ENCODE data around the gene NRIP2. TPM values are rescaled to one million over a fixed set of nuclear protein-coding genes. Genes with fewer than 3 reads are reported as not detected.

NRIP2 gene
- total and polyA plus RNA-seq, 10 of the 15 experiments (the other 5 are each of a cell fraction or from before 2014, with no cell fraction given), result 0.04 to 0.83 (median 0.42) TPM; not detected in 7

DNA sequence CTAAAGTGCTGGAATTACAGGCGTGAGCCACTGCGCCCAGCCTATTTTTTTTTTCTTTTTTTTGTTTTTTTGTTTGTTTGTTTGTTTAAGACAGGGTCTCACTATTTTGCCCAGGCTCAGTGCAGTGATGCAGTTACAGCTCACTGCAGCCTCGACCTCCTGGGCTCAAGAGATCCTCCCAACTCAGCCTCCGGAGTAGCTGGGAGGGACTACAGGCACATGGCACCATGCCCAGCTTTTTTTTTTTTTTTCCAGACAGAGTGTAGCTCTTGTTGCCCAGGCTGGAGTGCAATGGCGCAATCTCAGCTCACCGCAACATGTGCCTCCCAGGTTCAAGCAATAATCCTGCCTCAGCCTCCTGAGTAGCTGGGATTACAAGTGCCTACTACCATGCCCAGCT is 28.1 kb downstream of the NRIP2 start:
- TF ChIP-seq ESRRA (IDR thresholded peaks at IDR 0.05; ENCODE audit: low read length) (no peak), ZBED1 (IDR thresholded peaks at IDR 0.05; ENCODE audit: borderline replicate concordance) (no peak), CHD2 (IDR thresholded peaks at IDR 0.05; ENCODE audit: borderline replicate concordance, low read depth, low read length) (no peak), SPI1 (IDR thresholded peaks at IDR 0.05; ENCODE audit: borderline replicate concordance, insufficient read depth, low read depth, low read length) (no peak), MTA3 (IDR thresholded peaks at IDR 0.05; ENCODE audit: borderline replicate concordance, low read length) (no peak), SMAD5 (IDR thresholded peaks at IDR 0.05; ENCODE audit: low read depth) (no peak), BCL11A (IDR thresholded peaks at IDR 0.05; ENCODE audit: low read depth, low read length) (no peak), NRF1 (conservative IDR thresholded peaks at IDR 0.05; ENCODE audit: low read depth, low read length) (no peak), FOS (IDR thresholded peaks at IDR 0.05; ENCODE audit: borderline replicate concordance, extremely low read depth, insufficient read length) (no peak), FOXK2 (IDR thresholded peaks at IDR 0.05) (no peak), TBL1XR1 (IDR thresholded peaks at IDR 0.05; ENCODE audit: low read depth, low read length) (no peak), HDAC6 (IDR thresholded peaks at IDR 0.05; ENCODE audit: unreplicated experiment) (no peak)
- TF ChIP-seq, protein P1, sequence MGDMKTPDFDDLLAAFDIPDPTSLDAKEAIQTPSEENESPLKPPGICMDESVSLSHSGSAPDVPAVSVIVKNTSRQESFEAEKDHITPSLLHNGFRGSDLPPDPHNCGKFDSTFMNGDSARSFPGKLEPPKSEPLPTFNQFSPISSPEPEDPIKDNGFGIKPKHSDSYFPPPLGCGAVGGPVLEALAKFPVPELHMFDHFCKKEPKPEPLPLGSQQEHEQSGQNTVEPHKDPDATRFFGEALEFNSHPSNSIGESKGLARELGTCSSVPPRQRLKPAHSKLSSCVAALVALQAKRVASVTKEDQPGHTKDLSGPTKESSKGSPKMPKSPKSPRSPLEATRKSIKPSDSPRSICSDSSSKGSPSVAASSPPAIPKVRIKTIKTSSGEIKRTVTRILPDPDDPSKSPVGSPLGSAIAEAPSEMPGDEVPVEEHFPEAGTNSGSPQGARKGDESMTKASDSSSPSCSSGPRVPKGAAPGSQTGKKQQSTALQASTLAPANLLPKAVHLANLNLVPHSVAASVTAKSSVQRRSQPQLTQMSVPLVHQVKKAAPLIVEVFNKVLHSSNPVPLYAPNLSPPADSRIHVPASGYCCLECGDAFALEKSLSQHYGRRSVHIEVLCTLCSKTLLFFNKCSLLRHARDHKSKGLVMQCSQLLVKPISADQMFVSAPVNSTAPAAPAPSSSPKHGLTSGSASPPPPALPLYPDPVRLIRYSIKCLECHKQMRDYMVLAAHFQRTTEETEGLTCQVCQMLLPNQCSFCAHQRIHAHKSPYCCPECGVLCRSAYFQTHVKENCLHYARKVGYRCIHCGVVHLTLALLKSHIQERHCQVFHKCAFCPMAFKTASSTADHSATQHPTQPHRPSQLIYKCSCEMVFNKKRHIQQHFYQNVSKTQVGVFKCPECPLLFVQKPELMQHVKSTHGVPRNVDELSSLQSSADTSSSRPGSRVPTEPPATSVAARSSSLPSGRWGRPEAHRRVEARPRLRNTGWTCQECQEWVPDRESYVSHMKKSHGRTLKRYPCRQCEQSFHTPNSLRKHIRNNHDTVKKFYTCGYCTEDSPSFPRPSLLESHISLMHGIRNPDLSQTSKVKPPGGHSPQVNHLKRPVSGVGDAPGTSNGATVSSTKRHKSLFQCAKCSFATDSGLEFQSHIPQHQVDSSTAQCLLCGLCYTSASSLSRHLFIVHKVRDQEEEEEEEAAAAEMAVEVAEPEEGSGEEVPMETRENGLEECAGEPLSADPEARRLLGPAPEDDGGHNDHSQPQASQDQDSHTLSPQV (IDR thresholded peaks at IDR 0.05), result no peak
- TF ChIP-seq, protein P2, sequence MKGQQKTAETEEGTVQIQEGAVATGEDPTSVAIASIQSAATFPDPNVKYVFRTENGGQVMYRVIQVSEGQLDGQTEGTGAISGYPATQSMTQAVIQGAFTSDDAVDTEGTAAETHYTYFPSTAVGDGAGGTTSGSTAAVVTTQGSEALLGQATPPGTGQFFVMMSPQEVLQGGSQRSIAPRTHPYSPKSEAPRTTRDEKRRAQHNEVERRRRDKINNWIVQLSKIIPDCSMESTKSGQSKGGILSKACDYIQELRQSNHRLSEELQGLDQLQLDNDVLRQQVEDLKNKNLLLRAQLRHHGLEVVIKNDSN (IDR thresholded peaks at IDR 0.05; ENCODE audit: borderline replicate concordance, extremely low read length, insufficient read depth, low read depth, low read length), result no peak
- no peak overlapping the region for H2AFZ ChIP-seq (ENCODE audit: control insufficient read depth, low read depth, low read length)
- no peak overlapping the region for H3K4me3 ChIP-seq
- peaks cover 9 to 13% of the 10 kb centered on the region in 2 experiments; a peak in 2 of 4 replicates for H3K36me3 ChIP-seq (ENCODE audit: control insufficient read depth in 2 of 2, insufficient read depth in 2 of 2, low read length in 1 of 2)
- WGBS (ENCODE audit: insufficient coverage, insufficient replicate concordance, low lambda C conversion rate, missing lambda C conversion rate), result 84% methylated on average over 6 of the region's 6 CpGs
- H3K27me3 ChIP-seq (replicated peaks in 1 of 2; ENCODE audit: control insufficient read depth in 2 of 2, insufficient read depth in 2 of 2, low read length in 1 of 2), result no peaks in the 10 kb centered on the region
- ChIA-PET RAD21 (ENCODE audit: unreplicated experiment) (no interaction called here), CTCF (no interaction called here), SMC1A (ENCODE audit: uncharacterized antibody, unreplicated experiment) (no interaction called here), POLR2A (interaction anchor here (0.7 kb wide), 1 partner anchor 11 kb away, joined by 4 read pairs; no protein-coding TSS in a partner anchor)
- H3K9ac ChIP-seq (ENCODE audit: control insufficient read depth, insufficient read depth, low read length), result no peak overlapping the region
- in situ Hi-C loops (cut with MboI) (no loop called here), intact Hi-C loops (cut with micrococcal nuclease; ENCODE audit: unreplicated experiment) (no loop called here)
- H3K27ac ChIP-seq (ENCODE audit: control insufficient read depth, insufficient read depth), result no peak overlapping the region
- peaks cover 2% of the 10 kb centered on the region for H3K79me2 ChIP-seq (ENCODE audit: control insufficient read depth, insufficient read depth, low read length)
- H4K20me1 ChIP-seq (ENCODE audit: control insufficient read depth, insufficient read depth), result no peaks in the 10 kb centered on the region
- no peak for ATAC-seq
- FAIRE-seq, result no peak
- no peak for DNase-seq (ENCODE audit: low read depth, low spot score)
- H3K4me2 ChIP-seq (ENCODE audit: control insufficient read depth, insufficient read depth), result no peak overlapping the region
- no peaks in the 10 kb centered on the region for H3K9me3 ChIP-seq (replicated peaks; ENCODE audit: control insufficient read depth, insufficient read depth, low read length)
- H3K4me1 ChIP-seq (ENCODE audit: control insufficient read depth, insufficient read depth, low read length), result peaks cover 14% of the 10 kb centered on the region
- BruUV-seq (replicated peaks), result no TSS peak
